ENCODE data around the gene HHAT. TPM values are rescaled to one million over a fixed set of nuclear protein-coding genes. Genes with fewer than 3 reads are reported as not detected.

HHAT gene
- polyA plus RNA-seq, 4 donors: 0.27 to 4.0 (median 1.4) TPM

DNA sequence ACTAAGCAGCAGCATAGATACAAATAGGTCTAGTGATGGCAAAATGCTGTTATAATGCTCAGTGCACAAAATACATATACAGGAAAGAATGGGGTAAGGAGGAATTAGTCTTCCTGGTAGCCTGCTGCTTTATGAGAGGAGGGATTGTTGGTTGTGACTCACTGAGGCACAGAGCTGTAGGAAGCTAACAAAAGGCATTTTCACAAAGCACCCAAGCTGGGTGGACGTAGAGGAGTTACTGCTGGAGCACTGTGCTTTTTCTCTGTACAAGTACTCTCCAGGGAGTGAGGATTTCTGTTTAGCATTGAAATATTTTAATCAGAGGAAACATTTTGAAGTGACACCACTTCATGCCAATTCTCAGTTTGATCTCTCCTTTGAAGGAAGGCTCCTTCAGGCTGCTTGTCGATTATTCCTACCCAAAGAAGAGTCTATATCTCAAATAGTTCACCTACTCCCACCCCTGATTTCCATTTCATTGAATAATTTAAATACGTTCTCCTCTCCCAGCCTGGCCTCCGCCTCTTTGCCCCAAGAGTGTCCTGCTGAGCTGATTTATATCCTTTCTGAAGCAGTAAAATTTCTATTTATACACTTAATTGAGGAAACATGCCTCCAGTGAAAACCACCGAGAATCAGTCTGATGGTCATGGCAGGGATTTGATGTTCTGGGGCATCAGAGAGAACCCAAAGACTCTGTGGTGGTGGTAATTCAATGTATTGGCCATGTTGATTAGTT is 271.9 kb downstream of the HHAT start:
- no peaks in the 10 kb centered on the region for H3K36me3 ChIP-seq (ENCODE audit: control insufficient read depth in 3 of 3, insufficient read depth in 2 of 3, low read depth in 1 of 3, low read length in 3 of 3)
- no peak overlapping the region for H3K4me3 ChIP-seq (ENCODE audit: low read depth in 1 of 3, low read length in 3 of 3)
- FAIRE-seq: no peak
- no peak for DNase-seq
- no peaks in the 10 kb centered on the region for H3K4me1 ChIP-seq (ENCODE audit: control insufficient read depth in 3 of 3, insufficient read depth in 2 of 3, low read depth in 1 of 3, low read length in 2 of 3)
- H3K9me3 ChIP-seq (ENCODE audit: control insufficient read depth in 2 of 2, insufficient read depth in 1 of 2, low read depth in 1 of 2, low read length in 1 of 2): no peaks in the 10 kb centered on the region
- no peaks in the 10 kb centered on the region for H3K27me3 ChIP-seq (ENCODE audit: control insufficient read depth in 3 of 3, insufficient read depth in 3 of 3, low read length in 3 of 3)
- H3K27ac ChIP-seq (ENCODE audit: low read depth in 1 of 3, low read length in 2 of 3): no peak overlapping the region
- WGBS, 3 donors: 82 to 87% (median 83%) methylated on average over 5 of the region's 5 CpGs

DNA sequence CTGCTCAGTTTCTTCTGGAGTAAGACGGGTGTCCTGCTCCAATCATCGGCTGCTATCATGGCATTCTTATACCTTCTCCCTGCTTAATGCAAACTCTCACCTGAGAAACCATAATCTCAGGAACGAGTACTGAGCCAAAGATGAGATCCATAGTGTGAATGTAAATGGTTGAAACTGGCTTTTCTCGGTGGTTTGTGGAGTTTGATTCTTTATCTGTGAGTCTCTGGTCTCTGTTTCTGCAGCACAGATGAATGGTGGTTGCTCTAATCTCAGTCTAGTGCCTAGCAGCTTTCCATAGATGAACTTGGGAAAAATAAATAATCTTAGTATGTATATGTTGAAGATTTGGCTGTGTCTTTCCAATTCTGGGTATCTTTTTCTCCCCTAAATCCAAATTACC is 274.4 kb downstream of the HHAT start:
- H3K36me3 ChIP-seq (ENCODE audit: control insufficient read depth in 3 of 3, insufficient read depth in 2 of 3, low read depth in 1 of 3, low read length in 3 of 3): no peaks in the 10 kb centered on the region
- FAIRE-seq (no peak), DNase-seq (no peak)
- 80 to 87% (median 87%) methylated on average over 4 of the region's 4 CpGs for WGBS, 3 donors
- H3K27ac ChIP-seq (ENCODE audit: low read depth in 1 of 3, low read length in 2 of 3): no peak overlapping the region
- no peaks in the 10 kb centered on the region for H3K4me1 ChIP-seq (ENCODE audit: control insufficient read depth in 3 of 3, insufficient read depth in 2 of 3, low read depth in 1 of 3, low read length in 2 of 3)
- no peaks in the 10 kb centered on the region for H3K27me3 ChIP-seq (ENCODE audit: control insufficient read depth in 3 of 3, insufficient read depth in 3 of 3, low read length in 3 of 3)
- peaks cover 0 to 4% of the 10 kb centered on the region in 2 donors for H3K9me3 ChIP-seq (ENCODE audit: control insufficient read depth in 2 of 2, insufficient read depth in 1 of 2, low read depth in 1 of 2, low read length in 1 of 2)
- no peak overlapping the region for H3K4me3 ChIP-seq (ENCODE audit: low read depth in 1 of 3, low read length in 3 of 3)

DNA sequence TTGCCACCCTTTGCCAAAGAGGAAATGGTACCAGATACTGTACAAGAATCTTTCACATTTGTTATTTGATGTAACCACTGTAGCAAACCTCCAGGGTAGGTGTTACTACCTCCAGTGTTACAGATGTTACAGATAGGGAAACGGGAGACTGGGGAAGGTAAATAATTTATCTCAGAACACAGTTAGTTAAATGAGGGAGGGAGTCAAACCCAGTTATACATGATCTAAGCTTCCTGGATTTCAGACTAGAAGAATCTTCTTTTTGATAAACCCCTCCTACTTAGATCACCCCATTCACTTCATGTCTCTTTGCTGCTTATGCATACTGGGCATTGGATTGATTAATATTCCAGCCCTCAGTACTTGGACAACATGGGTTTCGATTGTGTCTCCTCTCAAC is 276.4 kb downstream of the HHAT start:
- DNase-seq (no peak), FAIRE-seq (no peak)
- H3K27me3 ChIP-seq (ENCODE audit: control insufficient read depth in 3 of 3, insufficient read depth in 3 of 3, low read length in 3 of 3): no peaks in the 10 kb centered on the region
- peaks cover 0 to 4% of the 10 kb centered on the region in 2 donors for H3K9me3 ChIP-seq (ENCODE audit: control insufficient read depth in 2 of 2, insufficient read depth in 1 of 2, low read depth in 1 of 2, low read length in 1 of 2)
- no peaks in the 10 kb centered on the region for H3K36me3 ChIP-seq (ENCODE audit: control insufficient read depth in 3 of 3, insufficient read depth in 2 of 3, low read depth in 1 of 3, low read length in 3 of 3)
- no peaks in the 10 kb centered on the region for H3K4me1 ChIP-seq (ENCODE audit: control insufficient read depth in 3 of 3, insufficient read depth in 2 of 3, low read depth in 1 of 3, low read length in 2 of 3)
- WGBS, 3 donors: 38 to 47% (median 40%) methylated on average over 2 of the region's 2 CpGs
- no peak overlapping the region for H3K27ac ChIP-seq (ENCODE audit: low read depth in 1 of 3, low read length in 2 of 3)
- H3K4me3 ChIP-seq (ENCODE audit: low read depth in 1 of 3, low read length in 3 of 3): no peak overlapping the region

DNA sequence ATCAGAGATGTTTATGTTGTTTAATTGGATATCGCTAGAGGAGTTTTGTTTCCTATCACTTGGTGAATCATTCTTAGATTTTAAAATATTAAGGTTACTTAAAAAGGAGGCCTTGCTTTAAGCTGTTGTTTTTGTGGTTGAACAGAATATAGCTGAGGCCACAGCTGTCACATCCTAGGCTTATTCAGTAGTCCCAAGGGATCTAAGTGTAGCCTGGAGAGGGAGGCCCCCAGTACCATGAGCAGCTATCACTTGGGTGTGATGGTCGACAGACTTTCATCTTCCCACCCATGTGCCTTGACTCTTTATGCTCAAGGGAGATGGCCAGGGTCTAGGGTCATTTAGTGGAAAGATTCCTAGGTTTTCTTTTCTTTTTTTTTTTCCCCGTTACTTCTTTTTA is 278.7 kb downstream of the HHAT start:
- Histone ChIP-seq H3K27ac (ENCODE audit: low read depth in 1 of 3, low read length in 2 of 3) (no peak overlapping the region), H3K9me3 (ENCODE audit: control insufficient read depth in 2 of 2, insufficient read depth in 1 of 2, low read depth in 1 of 2, low read length in 1 of 2) (peaks cover 0 to 4% of the 10 kb centered on the region in 2 donors), H3K4me1 (ENCODE audit: control insufficient read depth in 3 of 3, insufficient read depth in 2 of 3, low read depth in 1 of 3, low read length in 2 of 3) (no peaks in the 10 kb centered on the region), H3K27me3 (ENCODE audit: control insufficient read depth in 3 of 3, insufficient read depth in 3 of 3, low read length in 3 of 3) (no peaks in the 10 kb centered on the region), H3K36me3 (ENCODE audit: control insufficient read depth in 3 of 3, insufficient read depth in 2 of 3, low read depth in 1 of 3, low read length in 3 of 3) (no peaks in the 10 kb centered on the region), H3K4me3 (ENCODE audit: low read depth in 1 of 3, low read length in 3 of 3) (no peak overlapping the region)
- 75 to 84% (median 80%) methylated on average over 3 of the region's 3 CpGs for WGBS, 3 donors
- FAIRE-seq: no peak
- no peak for DNase-seq

DNA sequence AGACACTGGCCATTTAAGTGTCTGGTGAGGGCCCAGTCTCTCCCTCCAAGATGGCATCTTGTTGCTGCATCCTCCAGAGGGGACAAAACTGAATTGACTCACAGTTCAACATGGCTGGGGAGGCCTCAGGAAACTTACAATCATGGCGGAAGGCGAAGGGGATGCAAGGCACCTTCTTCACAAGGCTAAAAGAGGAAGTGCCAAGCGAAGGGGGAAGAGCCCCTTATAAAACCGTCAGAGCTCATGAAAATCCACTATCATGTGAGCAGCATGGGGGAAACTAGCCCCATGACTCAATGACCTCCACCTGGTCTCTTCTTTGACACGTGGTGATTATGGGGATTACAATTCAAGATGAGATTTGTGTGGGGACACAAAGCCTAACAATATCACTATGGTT is 280.1 kb downstream of the HHAT start:
- no peak overlapping the region for H3K27ac ChIP-seq (ENCODE audit: low read depth in 1 of 3, low read length in 2 of 3)
- peaks cover 0 to 4% of the 10 kb centered on the region in 2 donors for H3K9me3 ChIP-seq (ENCODE audit: control insufficient read depth in 2 of 2, insufficient read depth in 1 of 2, low read depth in 1 of 2, low read length in 1 of 2)
- no peaks in the 10 kb centered on the region for H3K4me1 ChIP-seq (ENCODE audit: control insufficient read depth in 3 of 3, insufficient read depth in 2 of 3, low read depth in 1 of 3, low read length in 2 of 3)
- no peak for DNase-seq
- no peaks in the 10 kb centered on the region for H3K36me3 ChIP-seq (ENCODE audit: control insufficient read depth in 3 of 3, insufficient read depth in 2 of 3, low read depth in 1 of 3, low read length in 3 of 3)
- no peak for FAIRE-seq
- no peak overlapping the region for H3K4me3 ChIP-seq (ENCODE audit: low read depth in 1 of 3, low read length in 3 of 3)
- 73 to 74% (median 74%) methylated on average over 5 of the region's 5 CpGs for WGBS, 3 donors
- no peaks in the 10 kb centered on the region for H3K27me3 ChIP-seq (ENCODE audit: control insufficient read depth in 3 of 3, insufficient read depth in 3 of 3, low read length in 3 of 3)

DNA sequence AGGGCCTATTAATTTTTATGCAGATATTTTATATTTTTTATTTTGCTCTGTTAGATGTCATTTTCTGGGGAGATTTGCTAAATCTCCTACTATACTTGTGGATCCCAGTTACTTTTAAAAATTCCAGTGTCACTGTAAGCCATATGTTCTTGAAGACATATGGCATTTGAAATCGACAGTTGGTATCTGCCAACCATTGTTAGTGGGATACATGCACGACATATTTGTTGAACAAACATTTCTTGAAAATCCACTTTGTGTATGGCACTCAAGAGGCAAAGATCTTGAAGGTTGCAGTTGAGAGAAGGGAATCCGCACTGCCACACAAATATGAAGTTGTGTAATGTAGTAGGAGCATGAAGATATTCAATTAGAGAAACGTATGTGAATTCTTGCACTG is 287.7 kb downstream of the HHAT start:
- 84 to 90% (median 88%) methylated on average over 4 of the region's 4 CpGs for WGBS, 3 donors

DNA sequence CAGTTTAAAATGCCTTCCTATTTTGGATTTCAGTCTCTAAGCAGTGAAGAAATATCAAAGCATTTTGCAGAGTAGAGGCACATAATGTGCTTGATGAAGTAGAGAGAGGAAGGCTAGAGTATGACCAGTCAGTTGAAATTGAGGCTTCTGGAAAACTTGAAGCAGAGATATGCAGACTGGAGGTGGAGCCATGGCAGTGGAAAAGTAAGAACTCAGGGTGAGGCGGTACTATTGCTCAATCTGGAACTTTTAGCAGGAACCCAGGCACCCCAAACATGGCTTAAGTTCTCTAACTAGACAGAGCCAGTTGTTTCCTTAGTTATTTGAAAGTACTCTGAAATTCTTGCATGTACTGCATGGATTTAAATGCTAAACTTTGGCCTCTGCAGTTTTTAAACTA is 288.6 kb downstream of the HHAT start:
- FAIRE-seq (no peak), DNase-seq (no peak)
- Histone ChIP-seq H3K27ac (ENCODE audit: low read depth in 1 of 3, low read length in 2 of 3) (no peak overlapping the region), H3K36me3 (ENCODE audit: control insufficient read depth in 3 of 3, insufficient read depth in 2 of 3, low read depth in 1 of 3, low read length in 3 of 3) (no peaks in the 10 kb centered on the region), H3K27me3 (ENCODE audit: control insufficient read depth in 3 of 3, insufficient read depth in 3 of 3, low read length in 3 of 3) (no peaks in the 10 kb centered on the region), H3K4me3 (ENCODE audit: low read depth in 1 of 3, low read length in 3 of 3) (no peak overlapping the region), H3K9me3 (ENCODE audit: control insufficient read depth in 2 of 2, insufficient read depth in 1 of 2, low read depth in 1 of 2, low read length in 1 of 2) (no peaks in the 10 kb centered on the region), H3K4me1 (ENCODE audit: control insufficient read depth in 3 of 3, insufficient read depth in 2 of 3, low read depth in 1 of 3, low read length in 2 of 3) (no peaks in the 10 kb centered on the region)
- WGBS, 3 donors: 85 to 100% (median 92%) methylated on average over 1 of the region's 1 CpG

More for the DNA sequence above, 287.7 kb downstream of the HHAT start:
- Histone ChIP-seq H3K4me1 (ENCODE audit: control insufficient read depth in 3 of 3, insufficient read depth in 2 of 3, low read depth in 1 of 3, low read length in 2 of 3) (no peaks in the 10 kb centered on the region), H3K27ac (ENCODE audit: low read depth in 1 of 3, low read length in 2 of 3) (no peak overlapping the region), H3K36me3 (ENCODE audit: control insufficient read depth in 3 of 3, insufficient read depth in 2 of 3, low read depth in 1 of 3, low read length in 3 of 3) (no peaks in the 10 kb centered on the region), H3K9me3 (ENCODE audit: control insufficient read depth in 2 of 2, insufficient read depth in 1 of 2, low read depth in 1 of 2, low read length in 1 of 2) (no peaks in the 10 kb centered on the region), H3K4me3 (ENCODE audit: low read depth in 1 of 3, low read length in 3 of 3) (no peak overlapping the region), H3K27me3 (ENCODE audit: control insufficient read depth in 3 of 3, insufficient read depth in 3 of 3, low read length in 3 of 3) (no peaks in the 10 kb centered on the region)
- FAIRE-seq (no peak), DNase-seq (no peak)

DNA sequence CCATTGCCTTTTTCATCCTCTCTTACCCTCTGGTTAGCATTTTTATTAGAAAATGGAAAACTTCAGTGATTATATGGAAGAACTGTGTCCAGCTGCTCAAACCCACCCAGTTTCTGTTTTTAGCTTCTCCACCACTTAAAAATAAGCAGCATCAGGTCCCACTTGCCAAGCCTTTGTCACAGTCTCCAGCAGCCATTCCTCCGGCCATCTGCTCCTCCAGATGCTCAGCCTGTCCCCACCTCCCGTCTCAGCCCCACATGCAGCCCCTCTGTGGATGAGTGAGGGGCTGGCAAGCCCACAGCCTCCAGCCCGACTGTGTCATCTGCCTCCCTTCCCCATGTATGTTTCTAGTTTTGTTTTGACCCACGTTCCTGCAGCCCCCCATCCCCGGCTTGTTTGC is 289.7 kb downstream of the HHAT start:
- FAIRE-seq (no peak), DNase-seq (no peak)
- Histone ChIP-seq H3K27ac (ENCODE audit: low read depth in 1 of 3, low read length in 2 of 3) (no peak overlapping the region), H3K36me3 (ENCODE audit: control insufficient read depth in 3 of 3, insufficient read depth in 2 of 3, low read depth in 1 of 3, low read length in 3 of 3) (no peaks in the 10 kb centered on the region), H3K4me1 (ENCODE audit: control insufficient read depth in 3 of 3, insufficient read depth in 2 of 3, low read depth in 1 of 3, low read length in 2 of 3) (no peaks in the 10 kb centered on the region), H3K4me3 (ENCODE audit: low read depth in 1 of 3, low read length in 3 of 3) (no peak overlapping the region), H3K9me3 (ENCODE audit: control insufficient read depth in 2 of 2, insufficient read depth in 1 of 2, low read depth in 1 of 2, low read length in 1 of 2) (no peaks in the 10 kb centered on the region), H3K27me3 (ENCODE audit: control insufficient read depth in 3 of 3, insufficient read depth in 3 of 3, low read length in 3 of 3) (no peaks in the 10 kb centered on the region)
- WGBS, 3 donors: 73 to 83% (median 81%) methylated on average over 5 of the region's 5 CpGs

Measured in small intestine (tissue), 7 donors.